HG03521 (cell line): ENCODE results near the gene FAM124A.

Experiments used
- ATAC-seq: cut with Tn5 transposase; IDR thresholded peaks from one replicate; pipeline ENCODE4 v1.9.1; 2021; ENCODE audit warnings: mild to moderate bottlenecking, moderate library complexity; ENCODE audit not compliant: unreplicated experiment

Gene FAM124A

DNA sequence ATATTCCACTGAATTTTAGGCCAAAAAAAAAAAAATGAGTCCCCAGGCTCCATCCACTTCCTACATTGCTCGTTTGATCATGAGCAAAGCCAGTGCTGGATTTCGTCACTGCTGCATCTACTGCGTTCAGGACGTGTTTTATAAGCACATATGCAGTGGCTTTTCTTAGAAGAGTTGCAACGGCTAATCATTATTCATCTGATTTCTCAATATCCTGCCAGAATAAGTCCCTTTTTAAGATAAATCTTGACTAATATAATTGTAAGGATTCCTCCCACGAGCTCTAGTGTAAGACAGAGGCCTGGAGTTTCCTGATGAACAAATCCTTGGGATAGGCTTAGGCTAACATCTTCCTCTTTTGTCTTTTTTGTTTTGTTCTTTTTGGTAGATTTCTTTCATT lies 19.5 kb downstream of the FAM124A start:
- ATAC-seq = no peak

- no peak for ATAC-seq
These were observed 21.0 kb downstream of the FAM124A start for GRCh38 chr13:51243227-51243626.

GRCh38 chr13:51243832-51244231 lies 21.6 kb downstream of the FAM124A start:
- no peak for ATAC-seq

DNA sequence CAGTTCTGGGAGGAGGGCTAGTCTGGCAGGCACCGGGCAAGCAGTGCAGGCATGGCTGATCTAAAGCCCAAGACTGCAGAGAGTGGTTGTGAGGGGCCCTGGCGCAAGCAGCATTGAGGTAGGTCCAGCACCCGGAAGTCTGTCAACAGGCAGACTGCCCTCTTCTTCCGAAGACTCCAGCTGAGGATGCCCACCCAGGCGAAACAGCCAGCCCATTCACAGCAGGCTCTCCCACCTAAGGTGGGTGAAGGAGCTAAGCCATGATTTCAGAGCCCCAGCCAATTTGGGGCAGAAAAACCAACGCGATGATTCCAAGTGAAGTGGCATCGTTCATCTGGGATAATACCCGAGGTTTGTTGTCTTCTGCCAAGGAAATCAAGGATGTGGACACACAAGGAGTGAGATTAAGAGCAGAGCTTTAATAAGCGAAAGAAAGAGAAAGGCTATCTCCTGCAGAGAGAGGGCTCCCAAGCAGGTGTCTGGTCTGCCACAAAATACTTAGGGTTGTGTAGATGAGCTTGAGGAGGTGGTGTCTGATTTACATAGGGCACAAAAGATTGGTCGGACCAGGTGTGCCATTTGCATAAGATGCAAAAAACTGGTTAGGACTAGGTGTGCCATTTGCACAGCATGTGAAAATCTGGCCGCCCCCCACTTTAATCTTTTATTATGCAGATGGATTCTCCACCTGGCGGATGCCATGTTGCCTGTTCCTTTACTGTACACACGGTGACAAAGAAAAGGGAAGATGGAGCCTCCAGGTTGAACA lies 22.6 kb downstream of the FAM124A start:
- no peak for ATAC-seq

- ATAC-seq = no peak
These were observed 23.4 kb downstream of the FAM124A start for GRCh38 chr13:51245583-51245982.

DNA sequence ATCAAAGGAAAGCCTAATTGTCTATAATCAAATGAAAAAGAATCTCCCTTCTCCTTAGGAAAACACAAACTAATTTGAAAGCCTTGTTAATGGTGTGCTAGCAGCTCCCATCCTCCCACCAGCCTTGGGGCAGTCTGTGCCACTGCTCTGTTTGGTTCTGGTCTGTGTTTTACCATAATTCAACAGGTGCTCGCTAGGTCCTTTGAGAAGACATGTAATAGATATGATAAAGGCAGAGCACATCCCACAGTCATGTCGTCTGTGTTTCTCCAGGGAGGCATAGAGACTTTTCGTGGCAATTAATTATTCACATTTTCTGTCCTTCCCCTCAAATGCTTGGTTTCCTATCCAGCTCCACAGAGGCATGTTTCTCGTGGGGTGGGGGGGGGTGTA lies 23.8 kb downstream of the FAM124A start:
- no peak for ATAC-seq

DNA sequence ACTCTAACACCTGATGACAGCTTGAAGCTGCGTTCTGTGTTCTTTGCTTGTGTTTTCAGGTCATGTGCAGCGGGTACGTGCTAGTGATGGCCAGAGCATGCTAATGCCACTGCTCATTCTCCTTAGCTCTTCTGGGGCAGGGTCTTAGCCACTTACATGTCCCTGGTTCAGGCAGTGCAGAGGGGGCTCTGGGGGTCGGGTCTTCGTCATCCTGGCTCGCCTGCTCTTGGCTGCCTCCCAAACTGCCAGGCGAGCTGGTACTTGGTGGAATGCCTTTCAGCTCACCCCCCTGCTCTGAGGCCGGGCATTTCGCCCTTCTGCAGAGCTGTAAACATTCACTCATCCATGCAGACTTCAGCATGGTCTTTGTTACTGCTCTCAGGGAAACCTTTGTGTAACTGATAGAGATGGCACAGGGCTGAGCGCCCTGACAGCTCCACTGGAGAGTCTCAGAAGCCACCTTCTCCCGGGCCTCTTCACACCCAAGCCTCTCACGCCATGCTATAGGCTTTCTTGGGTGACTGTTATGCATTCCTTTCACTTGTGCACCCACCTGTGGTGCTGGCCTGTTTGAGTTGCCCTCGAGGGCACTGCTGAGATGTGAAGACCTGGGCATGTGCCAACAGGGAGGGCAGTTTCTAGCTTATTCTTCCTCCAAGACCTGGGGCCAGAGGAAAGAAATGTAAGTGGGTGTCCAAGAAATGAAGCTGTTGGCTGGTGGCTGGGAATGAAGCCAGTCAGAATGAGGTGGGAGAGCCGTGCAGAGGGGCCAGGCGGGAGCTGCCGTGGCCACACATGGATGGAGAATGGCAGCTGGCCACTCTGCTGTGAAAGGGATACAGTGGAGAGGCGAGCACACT lies 24.4 kb downstream of the FAM124A start:
- ATAC-seq = no peak

- no peak for ATAC-seq
These were observed 27.1 kb downstream of the FAM124A start for GRCh38 chr13:51249255-51249654.

DNA sequence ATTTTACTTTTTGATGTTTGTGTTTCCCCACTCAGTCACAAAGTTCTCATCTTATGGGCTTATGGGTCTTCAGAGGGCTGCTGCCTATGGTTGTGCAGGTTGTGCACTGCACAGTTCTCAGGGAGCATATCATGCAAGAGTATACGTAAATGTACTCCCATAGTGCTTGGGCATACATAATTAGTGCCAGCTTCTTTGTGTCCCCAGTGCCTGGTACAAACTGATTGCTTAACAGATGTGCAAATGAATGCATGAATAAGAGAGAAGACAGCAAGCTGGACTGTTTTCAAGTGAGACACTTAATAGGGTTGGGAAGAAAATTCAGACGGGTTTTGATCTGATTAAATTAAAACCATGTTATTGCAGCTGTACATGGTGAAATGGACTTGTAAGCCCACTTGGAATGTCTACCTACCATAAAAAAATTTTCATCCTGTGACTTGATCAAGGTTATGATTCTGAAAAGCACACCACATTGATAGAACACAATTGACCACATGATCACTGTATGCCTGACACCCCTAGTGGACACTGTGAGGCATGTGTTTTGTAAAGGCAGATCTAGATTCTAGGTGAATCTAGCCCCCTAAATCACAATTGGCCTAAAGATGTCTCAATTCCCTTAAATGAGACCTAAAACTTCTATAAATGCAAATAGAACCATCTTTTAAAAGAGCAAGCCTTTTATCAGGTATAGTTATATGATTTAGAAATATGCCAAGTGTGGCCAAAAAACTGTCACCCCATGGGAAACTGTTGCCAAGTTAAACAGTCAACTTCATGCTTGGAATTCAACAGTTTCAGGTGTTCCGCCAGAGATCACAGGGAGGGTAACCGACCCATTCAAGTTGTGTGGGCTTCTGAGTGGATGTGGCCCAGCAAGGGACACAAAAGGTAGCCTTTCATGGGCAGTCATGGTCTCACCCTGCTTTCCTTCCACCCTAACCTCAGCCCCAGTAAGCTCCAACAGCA lies 27.9 kb downstream of the FAM124A start:
- no peak for ATAC-seq

GRCh38 chr13:51251480-51251879 lies 29.3 kb downstream of the FAM124A start:
- no peak for ATAC-seq

GRCh38 chr13:51252954-51253532 lies 30.8 kb downstream of the FAM124A start:
- ATAC-seq = no peak

DNA sequence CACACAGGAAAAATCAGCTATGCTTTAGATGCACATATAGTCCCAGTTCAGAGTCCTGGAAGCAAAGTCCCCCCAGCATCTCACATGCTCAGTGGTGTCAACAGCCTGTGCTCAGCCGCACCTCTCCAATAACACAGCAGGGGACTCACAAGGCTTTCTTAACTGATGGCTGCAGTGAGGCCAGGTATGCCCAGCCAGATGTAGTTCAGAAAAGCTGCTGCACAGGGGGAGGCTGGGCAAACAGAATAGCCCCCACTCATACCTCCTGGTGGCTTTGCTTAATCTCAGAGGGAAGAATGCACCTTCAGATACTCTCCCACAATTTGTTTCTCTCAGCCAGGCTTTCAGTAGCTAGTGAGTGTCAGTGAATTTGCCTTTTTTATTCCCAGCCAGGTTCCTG lies 33.4 kb downstream of the FAM124A start:
- ATAC-seq = no peak

GRCh38 chr13:51257187-51257586 lies 35.0 kb downstream of the FAM124A start:
- no peak for ATAC-seq

DNA sequence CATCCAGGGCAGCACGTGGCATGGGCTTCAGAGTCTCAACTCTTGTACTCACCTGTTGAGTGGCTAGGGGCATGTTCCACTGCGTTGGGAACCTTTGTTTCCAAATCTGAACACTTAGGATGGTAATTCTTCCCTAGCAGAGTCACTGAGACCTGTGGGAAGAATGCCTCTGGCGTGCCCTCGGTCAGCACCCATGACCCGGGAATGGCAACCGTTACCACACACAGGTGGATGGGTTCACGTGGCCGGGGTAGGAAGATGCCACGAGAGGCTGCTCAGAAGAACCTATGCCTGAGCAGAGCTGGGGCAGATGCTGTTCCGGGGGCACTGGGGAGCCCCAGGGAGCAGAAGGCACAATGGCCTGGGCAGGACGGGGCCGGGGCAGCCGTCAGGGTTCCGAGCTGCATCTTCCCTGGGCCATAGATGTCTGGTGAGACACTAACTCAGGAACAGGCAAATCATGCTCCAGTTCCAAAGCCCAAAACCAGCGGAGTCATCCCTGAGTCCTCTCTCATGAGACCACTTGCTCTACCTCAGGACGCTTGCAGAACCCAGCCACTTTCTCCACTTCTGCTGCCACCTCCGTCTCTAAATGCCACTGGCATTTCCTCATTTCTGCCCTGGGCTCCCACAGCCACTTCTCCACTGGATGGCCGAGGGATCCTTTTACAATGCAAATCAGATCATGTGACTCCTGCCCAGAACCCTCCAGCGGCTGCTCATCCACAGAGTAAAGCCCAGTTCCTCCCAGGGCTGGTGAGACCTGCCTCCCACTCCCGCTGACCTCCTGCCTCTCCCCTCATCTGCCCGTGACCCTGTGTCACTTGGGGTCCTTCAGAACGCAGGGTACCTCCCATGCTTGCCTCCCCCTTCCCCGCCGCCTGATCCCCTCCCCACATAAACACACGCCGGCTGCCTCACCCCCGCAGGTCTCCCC lies 36.7 kb downstream of the FAM124A start:
- no peak for ATAC-seq

- no peak for ATAC-seq
These were observed 38.0 kb downstream of the FAM124A start for GRCh38 chr13:51260154-51260553.

GRCh38 chr13:51261610-51262249 lies 39.5 kb downstream of the FAM124A start:
- no peak for ATAC-seq

- ATAC-seq = no peak
These were observed 40.5 kb downstream of the FAM124A start for GRCh38 chr13:51262501-51263211.

- ATAC-seq = no peak
These were observed 44.4 kb downstream of the FAM124A start for GRCh38 chr13:51266642-51267041.
